Measurements from ENCODE around the gene KIAA0513.
"Not testable (repeated sequence)": the region's sequence is repeated elsewhere in the genome, so short reads cannot be mapped to it uniquely, and the experiment has no call there.

The KIAA0513 gene

GRCh38 chr16:85114909-85115567 lies 87.4 kb downstream of the KIAA0513 start:
- DNase-seq (ENCODE audit: low read depth): peak; percentile 63

GRCh38 chr16:85117418-85117817 lies 89.8 kb downstream of the KIAA0513 start:
- DNase-seq (ENCODE audit: low read depth): no peak

- no peak for DNase-seq (ENCODE audit: low read depth)
These were observed 92.4 kb downstream of the KIAA0513 start for GRCh38 chr16:85120006-85120340.

GRCh38 chr16:85123441-85123840 lies 95.8 kb downstream of the KIAA0513 start:
- not testable (repeated sequence) for DNase-seq (ENCODE audit: low read depth)

GRCh38 chr16:85123891-85124635 lies 96.5 kb downstream of the KIAA0513 start:
- DNase-seq (ENCODE audit: low read depth): no peak

GRCh38 chr16:85124636-85125346 lies 97.2 kb downstream of the KIAA0513 start:
- no peak for DNase-seq (ENCODE audit: low read depth)

GRCh38 chr16:85125570-85126393 lies 98.2 kb downstream of the KIAA0513 start:
- no peak for DNase-seq (ENCODE audit: low read depth)

- DNase-seq (ENCODE audit: low read depth): no peak
These were observed 98.8 kb downstream of the KIAA0513 start for GRCh38 chr16:85126394-85126704.

- peak; percentile 73 for DNase-seq (ENCODE audit: low read depth)
These were observed 99.2 kb downstream of the KIAA0513 start for GRCh38 chr16:85126705-85127378.

GRCh38 chr16:85127379-85127723 lies 99.8 kb downstream of the KIAA0513 start:
- DNase-seq (ENCODE audit: low read depth): no peak

GRCh38 chr16:85128079-85128837 lies 100.7 kb downstream of the KIAA0513 start:
- DNase-seq (ENCODE audit: low read depth): no peak

- no peak for DNase-seq (ENCODE audit: low read depth)
These were observed 102.5 kb downstream of the KIAA0513 start for GRCh38 chr16:85129876-85130704.

GRCh38 chr16:85130705-85131028 lies 103.1 kb downstream of the KIAA0513 start:
- no peak for DNase-seq (ENCODE audit: low read depth)

- no peak for DNase-seq (ENCODE audit: low read depth)
These were observed 105.1 kb downstream of the KIAA0513 start for GRCh38 chr16:85132456-85133289.

- no peak for DNase-seq (ENCODE audit: low read depth)
These were observed 105.7 kb downstream of the KIAA0513 start for GRCh38 chr16:85133290-85133599.

GRCh38 chr16:85134076-85134788 lies 106.6 kb downstream of the KIAA0513 start:
- no peak for DNase-seq (ENCODE audit: low read depth)

GRCh38 chr16:85134789-85135142 lies 107.2 kb downstream of the KIAA0513 start:
- no peak for DNase-seq (ENCODE audit: low read depth)

- no peak for DNase-seq (ENCODE audit: low read depth)
These were observed 108.7 kb downstream of the KIAA0513 start for GRCh38 chr16:85136213-85136701.

Data from stimulated activated CD4-positive, alpha-beta T cell treated with anti-CD3 and anti-CD28 coated beads, Interleukin-2, amount 100 ng/mL, for 4 hours (primary cell).